Fibroblast of lung (primary cell): ENCODE measurements around the gene GIGYF2. TPM values are rescaled to one million over a fixed set of nuclear protein-coding genes. Genes with fewer than 3 reads are reported as not detected.

Experiments
- DNase-seq, 2 donors: peaks; one replicate each; pipeline versions ENCODE4 v3.0.0 to v3.0.0-alpha.2; 2010; ENCODE audit warnings: low read depth in 2 of 2
- H2AFZ ChIP-seq: 2 replicates; pipeline ENCODE4 v1.5.1; 2012; ENCODE audit warnings: low read length, control low read depth, inconsistent platforms
- H3K27ac ChIP-seq: 2 replicates; pipeline ENCODE4 v1.5.1; 2011; ENCODE audit warnings: low read length, control low read depth; ENCODE audit not compliant: insufficient read depth
- H3K27me3 ChIP-seq: 2 replicates; pipeline ENCODE4 v1.5.1; 2011; ENCODE audit warnings: mild to moderate bottlenecking, low read length; ENCODE audit not compliant: control insufficient read depth, insufficient read depth
- H3K36me3 ChIP-seq: 2 replicates; pipeline ENCODE4 v1.5.1; 2011; ENCODE audit warnings: low read length; ENCODE audit not compliant: control insufficient read depth, insufficient read depth
- H3K4me1 ChIP-seq: 2 replicates; pipeline ENCODE4 v1.5.1; 2011; ENCODE audit warnings: low read length; ENCODE audit not compliant: control insufficient read depth, insufficient read depth; ENCODE audit errors: extremely low read depth
- H3K4me2 ChIP-seq: 2 replicates; pipeline ENCODE4 v1.5.1; 2011; ENCODE audit warnings: low read length, control low read depth; ENCODE audit not compliant: insufficient read depth; ENCODE audit errors: extremely low read depth
- H3K4me3 ChIP-seq, 4 experiments: fragments of 200-600 bp in 1 of 4; sonication (generic) in 1 of 4; replicated peaks in 1 of 4; 2 replicates each; pipeline ENCODE4 v1.5.1; 2011 to 2016; ENCODE audit warnings: low read length in 4 of 4, low read depth in 3 of 4, mild to moderate bottlenecking in 3 of 4, control low read depth in 2 of 4, inconsistent platforms in 1 of 4, mixed read lengths in 1 of 4; ENCODE audit not compliant: insufficient read depth in 1 of 4; ENCODE audit errors: control extremely low read depth in 1 of 4
- H3K79me2 ChIP-seq: 2 replicates; pipeline ENCODE4 v1.5.1; 2012; ENCODE audit warnings: mild to moderate bottlenecking, low read length, inconsistent platforms; ENCODE audit not compliant: control insufficient read depth, insufficient read depth
- H3K9ac ChIP-seq: 2 replicates; pipeline ENCODE4 v1.5.1; 2011; ENCODE audit warnings: mild to moderate bottlenecking, low read length, control low read depth; ENCODE audit not compliant: insufficient read depth
- H3K9me3 ChIP-seq: 2 replicates; pipeline ENCODE4 v1.5.1; 2012; ENCODE audit warnings: low read depth, low read length; ENCODE audit not compliant: control insufficient read depth, insufficient read depth
- H4K20me1 ChIP-seq: 2 replicates; pipeline ENCODE4 v1.5.1; 2011; ENCODE audit warnings: low read length; ENCODE audit not compliant: control insufficient read depth, insufficient read depth; ENCODE audit errors: extremely low read depth
- EZH2 ChIP-seq: IDR thresholded peaks from 2 replicates; pipeline ENCODE4 v1.5.1; 2012; ENCODE audit warnings: low read length, control low read depth, mild to moderate bottlenecking; ENCODE audit errors: missing control alignments
- polyA plus RNA-seq, 2 donors: library from polyadenylated mRNA; depleted of rRNA in 1 of 2; stranded (reverse) in 1 of 2; unstranded in 1 of 2; fragments of >200 nt; gene quantifications; 2 replicates each; pipeline ENCODE4 v1.2.1, GENCODE V29; 2011 to 2012; ENCODE audit warnings: missing spikeins in 1 of 2
- total RNA-seq: library from RNA; depleted of rRNA; stranded (reverse); fragments of >200 nt; gene quantifications from 2 replicates; pipeline ENCODE4 v1.2.1, GENCODE V29; 2014
- TF ChIP-seq, protein P1 (sequence below), 2 donors: IDR thresholded peaks in 1 of 2; conservative IDR thresholded peaks in 1 of 2; 1 replicate in 1 of 2; 2 replicates in 1 of 2; pipeline ENCODE4 v1.5.1; 2011 to 2012; ENCODE audit warnings: low read length in 2 of 2, control low read depth in 1 of 2, inconsistent platforms in 1 of 2, low read depth in 1 of 2, mild to moderate bottlenecking in 1 of 2

Gene GIGYF2
- total and polyA plus RNA-seq, 2 donors (not counting 1 experiment from before 2014, with no cell fraction given), result 31.1 to 64.7 TPM

DNA sequence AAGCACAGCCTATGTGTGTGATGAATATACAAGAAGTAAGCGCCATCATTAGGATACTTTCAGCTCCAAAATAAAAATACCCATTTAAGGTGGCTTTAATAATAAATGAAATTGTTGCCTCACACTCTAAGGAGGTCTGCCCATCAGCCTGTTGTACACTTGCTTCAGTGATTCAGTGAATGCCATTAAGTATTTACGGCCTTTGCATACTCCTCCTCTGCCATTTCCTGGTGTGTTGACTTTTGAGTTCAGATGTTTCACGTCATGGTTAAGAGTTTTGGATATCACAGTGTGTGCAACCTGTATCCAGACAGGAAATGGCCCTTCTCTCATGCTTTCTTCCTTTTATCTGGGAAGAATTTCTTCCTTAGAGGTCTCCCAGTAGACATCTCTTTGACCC lies 134.4 kb downstream of the GIGYF2 start:
- Histone ChIP-seq H3K4me3 (no peak overlapping the region), H3K9ac (no peak overlapping the region), H3K27ac (no peak overlapping the region), H3K9me3 (no peaks in the 10 kb centered on the region), H3K27me3 (no peaks in the 10 kb centered on the region), H3K79me2 (no peaks in the 10 kb centered on the region), H3K4me1 (no peaks in the 10 kb centered on the region), H3K36me3 (peaks cover 12% of the 10 kb centered on the region), H2AFZ (no peak overlapping the region), H4K20me1 (peaks cover 2% of the 10 kb centered on the region), H3K4me2 (no peak overlapping the region)
- no peak for DNase-seq
- TF ChIP-seq EZH2, result no peak
- TF ChIP-seq, protein P1, sequence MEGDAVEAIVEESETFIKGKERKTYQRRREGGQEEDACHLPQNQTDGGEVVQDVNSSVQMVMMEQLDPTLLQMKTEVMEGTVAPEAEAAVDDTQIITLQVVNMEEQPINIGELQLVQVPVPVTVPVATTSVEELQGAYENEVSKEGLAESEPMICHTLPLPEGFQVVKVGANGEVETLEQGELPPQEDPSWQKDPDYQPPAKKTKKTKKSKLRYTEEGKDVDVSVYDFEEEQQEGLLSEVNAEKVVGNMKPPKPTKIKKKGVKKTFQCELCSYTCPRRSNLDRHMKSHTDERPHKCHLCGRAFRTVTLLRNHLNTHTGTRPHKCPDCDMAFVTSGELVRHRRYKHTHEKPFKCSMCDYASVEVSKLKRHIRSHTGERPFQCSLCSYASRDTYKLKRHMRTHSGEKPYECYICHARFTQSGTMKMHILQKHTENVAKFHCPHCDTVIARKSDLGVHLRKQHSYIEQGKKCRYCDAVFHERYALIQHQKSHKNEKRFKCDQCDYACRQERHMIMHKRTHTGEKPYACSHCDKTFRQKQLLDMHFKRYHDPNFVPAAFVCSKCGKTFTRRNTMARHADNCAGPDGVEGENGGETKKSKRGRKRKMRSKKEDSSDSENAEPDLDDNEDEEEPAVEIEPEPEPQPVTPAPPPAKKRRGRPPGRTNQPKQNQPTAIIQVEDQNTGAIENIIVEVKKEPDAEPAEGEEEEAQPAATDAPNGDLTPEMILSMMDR (conservative IDR thresholded peaks at IDR 0.05 in 1 of 2, IDR thresholded peaks at IDR 0.05 in 1 of 2; ENCODE audit: low read depth in 1 of 2, low read length in 2 of 2), result no peak

DNA sequence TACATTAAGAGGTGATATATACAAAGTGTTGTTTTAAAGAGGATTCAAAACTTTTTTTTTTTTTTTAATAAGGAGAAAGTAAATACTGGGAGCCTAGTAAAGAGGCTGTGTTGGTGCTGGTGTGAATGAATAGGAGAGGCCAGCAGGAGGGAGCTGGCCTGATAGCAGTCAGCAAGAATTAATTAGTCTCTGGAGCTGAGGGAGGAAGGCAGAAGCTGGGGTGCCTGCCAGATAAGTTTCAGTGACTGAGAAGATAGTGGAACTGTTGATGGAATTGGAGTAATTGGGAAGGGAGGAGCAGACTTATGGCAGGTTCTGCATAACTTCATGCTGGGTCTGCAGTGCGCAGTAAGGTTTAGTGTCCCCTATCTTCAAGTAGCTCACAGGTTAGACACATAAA lies 136.7 kb downstream of the GIGYF2 start:
- no peaks in the 10 kb centered on the region for H3K9me3 ChIP-seq
- no peaks in the 10 kb centered on the region for H4K20me1 ChIP-seq
- no peak for DNase-seq
- no peak overlapping the region for H3K4me3 ChIP-seq
- no peak for TF ChIP-seq EZH2
- TF ChIP-seq, protein P1 (conservative IDR thresholded peaks at IDR 0.05 in 1 of 2, IDR thresholded peaks at IDR 0.05 in 1 of 2; ENCODE audit: low read depth in 1 of 2, low read length in 2 of 2), result no peak
- H3K79me2 ChIP-seq, result no peaks in the 10 kb centered on the region
- no peaks in the 10 kb centered on the region for H3K27me3 ChIP-seq
- H3K4me1 ChIP-seq, result peaks cover 4% of the 10 kb centered on the region
- H3K27ac ChIP-seq, result no peak overlapping the region
- H3K36me3 ChIP-seq, result peaks cover 13% of the 10 kb centered on the region
- H3K9ac ChIP-seq, result no peak overlapping the region
- H3K4me2 ChIP-seq, result no peak overlapping the region
- no peak overlapping the region for H2AFZ ChIP-seq

DNA sequence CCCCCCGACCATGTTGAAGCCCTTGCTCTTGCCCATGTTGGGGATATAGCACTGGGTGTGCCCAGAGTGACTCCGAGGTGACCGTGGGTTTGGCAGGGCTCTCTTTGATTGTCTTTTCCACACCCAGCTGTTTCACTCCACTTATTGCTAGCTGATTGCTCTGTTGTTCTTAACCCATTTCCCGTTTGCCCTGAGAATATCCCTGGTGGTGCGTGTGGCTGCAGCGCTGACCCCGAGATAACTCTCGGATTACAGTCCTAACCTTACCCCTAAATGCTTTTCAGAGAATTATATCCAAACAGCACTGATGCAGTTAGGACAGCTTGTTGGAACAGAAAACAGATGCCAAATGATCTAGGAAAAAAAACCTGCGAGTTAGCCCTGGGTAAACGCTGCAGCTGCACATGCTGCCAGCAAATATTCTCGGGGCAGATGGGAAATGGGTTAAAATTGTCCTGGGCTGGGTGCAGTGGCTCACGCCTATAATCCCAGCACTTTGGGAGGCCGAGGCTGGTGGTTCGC lies 138.6 kb downstream of the GIGYF2 start:
- H4K20me1 ChIP-seq, result no peaks in the 10 kb centered on the region
- no peaks in the 10 kb centered on the region for H3K79me2 ChIP-seq
- no peaks in the 10 kb centered on the region for H3K9me3 ChIP-seq
- H3K9ac ChIP-seq, result no peak overlapping the region
- no peak overlapping the region for H3K4me2 ChIP-seq
- H3K27ac ChIP-seq, result no peak overlapping the region
- no peaks in the 10 kb centered on the region for H3K27me3 ChIP-seq
- no peak overlapping the region for H3K4me3 ChIP-seq
- DNase-seq, result peak in 1 of 2 donors; percentile 17
- TF ChIP-seq, protein P1 (conservative IDR thresholded peaks at IDR 0.05 in 1 of 2, IDR thresholded peaks at IDR 0.05 in 1 of 2; ENCODE audit: low read depth in 1 of 2, low read length in 2 of 2), result no peak
- no peak for TF ChIP-seq EZH2
- H3K36me3 ChIP-seq, result peaks cover 13% of the 10 kb centered on the region
- H3K4me1 ChIP-seq, result peaks cover 4% of the 10 kb centered on the region
- no peak overlapping the region for H2AFZ ChIP-seq
